ACHN (cell line): Measurements from ENCODE around the gene ZMIZ1.

ENCODE experiments used
- DNase-seq: peaks from one replicate; pipeline ENCODE4 v3.0.0-alpha.2; 2015
- in situ Hi-C: cut with HindIII; loops from 2 replicates; pipeline ENCODE4 v1.10.0; 2017; ENCODE audit warnings: low sequenced_read_pairs, low pct_ligation_motif_present, low pct_unique_long_range_greater_than_20kb

The ZMIZ1 gene

DNA sequence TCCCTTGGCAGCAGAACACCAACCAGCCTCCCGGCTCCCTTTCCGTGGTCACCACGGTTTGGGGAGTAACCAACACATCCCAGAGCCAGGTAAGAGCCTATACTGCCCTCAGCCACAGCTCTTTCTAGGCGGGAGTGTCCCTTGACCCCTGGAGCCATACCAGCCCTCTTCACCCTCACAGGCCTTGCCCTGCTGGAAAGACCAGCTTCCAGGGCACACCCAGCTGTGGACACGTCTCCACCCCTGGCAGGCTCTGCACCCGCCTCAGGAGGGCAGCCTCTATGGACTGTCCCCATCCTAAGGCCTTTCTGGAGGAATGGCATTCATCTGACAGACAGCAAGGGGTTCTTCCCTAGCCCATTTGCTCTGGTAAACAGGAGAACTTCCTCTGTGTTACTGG, 221.0 kb downstream of the ZMIZ1 start:
- in situ Hi-C loops, result no loop called here
- no peak for DNase-seq

DNA sequence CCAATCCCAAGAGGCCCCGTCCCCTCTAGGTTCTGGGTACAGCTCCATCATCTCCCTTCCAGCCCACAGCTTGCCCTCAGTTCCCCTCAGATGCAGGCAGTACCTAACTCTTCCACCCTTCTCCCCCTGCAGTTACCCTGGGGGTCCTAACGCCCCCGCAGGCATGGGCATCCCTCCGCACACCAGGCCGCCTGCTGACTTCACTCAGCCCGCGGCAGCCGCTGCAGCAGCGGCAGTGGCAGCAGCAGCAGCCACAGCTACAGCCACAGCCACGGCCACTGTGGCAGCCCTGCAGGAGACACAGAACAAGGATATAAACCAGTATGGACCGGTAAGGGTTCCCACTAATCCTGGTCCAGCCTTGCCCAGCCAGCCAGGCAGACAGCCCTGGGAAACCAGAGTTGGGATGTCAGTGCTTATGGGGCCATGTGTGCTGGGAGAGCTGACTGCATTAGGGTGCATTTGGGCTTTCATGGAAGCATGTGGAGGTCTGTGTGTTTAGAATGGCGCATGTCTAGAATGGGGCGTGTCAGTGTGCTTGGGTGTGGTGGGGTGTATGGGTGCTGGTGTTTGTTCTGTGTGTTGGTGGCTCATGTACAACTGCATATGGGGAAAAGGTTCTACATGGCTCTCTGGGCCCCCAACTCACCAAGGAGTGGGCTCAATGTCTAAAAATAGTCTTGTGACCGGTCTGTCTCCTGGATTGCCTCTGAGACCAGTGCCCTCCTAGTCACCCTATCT, 223.4 kb downstream of the ZMIZ1 start:
- in situ Hi-C loops, result no loop called here
- DNase-seq, result no peak

DNA sequence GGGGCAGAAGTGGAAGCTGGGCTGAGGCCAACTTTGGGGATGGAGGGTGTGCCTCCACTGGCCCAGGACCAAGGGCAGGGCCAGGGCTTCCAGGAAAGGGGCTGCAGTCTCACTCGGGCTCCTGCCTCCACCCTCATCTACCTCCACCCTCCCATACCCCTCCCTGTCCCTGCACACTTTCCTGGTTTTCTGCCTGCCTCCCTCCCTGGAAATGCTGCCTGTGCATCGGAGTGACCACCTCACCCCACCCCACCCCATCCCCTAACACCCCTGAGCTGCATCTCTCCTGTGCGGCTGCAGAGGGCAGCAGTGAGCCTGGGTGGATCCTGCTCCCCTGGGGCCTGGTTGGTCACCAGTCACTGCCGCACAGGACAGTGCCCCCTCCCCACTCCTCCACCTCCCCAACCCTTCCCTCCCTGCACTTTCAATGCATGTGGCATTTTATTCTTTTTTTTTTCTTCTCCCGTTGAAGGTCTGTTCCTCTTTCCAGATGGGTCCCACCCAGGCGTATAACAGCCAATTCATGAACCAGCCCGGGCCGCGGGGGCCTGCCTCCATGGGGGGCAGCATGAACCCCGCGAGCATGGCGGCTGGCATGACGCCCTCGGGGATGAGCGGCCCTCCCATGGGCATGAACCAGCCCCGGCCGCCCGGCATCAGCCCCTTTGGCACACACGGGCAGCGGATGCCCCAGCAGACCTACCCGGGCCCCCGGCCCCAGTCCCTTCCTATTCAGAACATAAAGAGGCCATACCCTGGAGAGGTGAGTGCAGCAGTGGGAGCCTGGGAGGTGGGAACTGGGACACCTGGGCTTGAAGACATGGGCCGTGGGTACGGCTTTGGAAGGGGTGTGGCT, 224.4 kb downstream of the ZMIZ1 start:
- in situ Hi-C loops, result no loop called here
- peak; percentile 45 for DNase-seq

DNA sequence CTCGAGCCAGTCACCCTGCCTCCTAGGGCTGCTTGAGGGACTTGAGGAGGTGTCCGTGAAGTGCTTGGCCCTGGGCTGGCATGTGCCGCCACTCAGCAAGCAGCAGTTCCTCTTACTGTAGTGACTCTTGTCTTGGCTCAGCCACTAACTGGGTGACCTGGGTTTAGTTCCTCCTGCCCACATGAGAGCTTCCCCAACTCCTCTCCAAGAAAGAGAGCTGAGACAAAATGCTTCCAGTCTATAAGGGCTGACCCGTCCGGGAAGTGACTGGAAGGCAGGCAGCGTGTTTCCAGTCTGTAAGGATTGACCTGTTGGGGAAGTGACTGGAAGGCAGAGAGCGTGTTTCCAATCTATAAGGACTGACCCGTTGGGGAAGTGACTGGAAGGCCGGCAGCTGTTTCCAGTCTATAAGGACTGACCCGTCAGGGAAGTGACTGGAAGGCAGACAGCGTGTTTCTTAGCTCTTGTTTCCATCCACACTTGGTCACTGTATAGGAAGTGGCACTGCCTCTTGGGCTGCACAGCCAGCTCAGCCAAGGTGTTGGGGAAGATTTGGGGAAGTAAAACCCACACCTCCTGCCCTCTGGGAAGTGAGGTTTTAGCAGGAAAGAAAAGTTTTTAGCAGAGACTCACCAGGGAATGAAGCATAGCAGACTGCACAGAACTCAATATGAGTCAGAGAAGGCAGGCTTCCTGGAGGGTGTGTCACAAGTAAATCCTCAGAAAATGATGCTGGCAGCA, 225.2 kb downstream of the ZMIZ1 start:
- DNase-seq, result peak; percentile 45
- in situ Hi-C loops, result no loop called here

DNA sequence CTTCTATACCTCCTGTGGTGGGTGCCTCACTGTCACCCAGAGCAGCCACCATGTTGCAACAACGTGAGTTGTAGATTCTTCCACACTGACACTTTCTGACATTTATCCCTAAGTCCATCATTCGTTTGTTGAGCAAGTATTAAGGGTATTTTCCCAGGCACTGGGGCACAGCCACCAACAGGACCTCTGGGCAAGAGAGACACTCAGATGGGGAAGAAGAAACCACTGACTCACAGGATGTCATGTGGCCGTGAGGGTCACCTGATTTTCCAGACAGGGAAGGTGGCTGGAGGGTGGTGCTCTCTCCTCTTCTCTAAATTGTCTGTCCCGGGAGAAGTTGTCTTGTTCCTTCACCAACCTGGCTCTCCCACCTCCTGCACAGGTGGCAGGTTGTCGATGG, 226.8 kb downstream of the ZMIZ1 start:
- in situ Hi-C loops, result no loop called here
- DNase-seq, result no peak

DNA sequence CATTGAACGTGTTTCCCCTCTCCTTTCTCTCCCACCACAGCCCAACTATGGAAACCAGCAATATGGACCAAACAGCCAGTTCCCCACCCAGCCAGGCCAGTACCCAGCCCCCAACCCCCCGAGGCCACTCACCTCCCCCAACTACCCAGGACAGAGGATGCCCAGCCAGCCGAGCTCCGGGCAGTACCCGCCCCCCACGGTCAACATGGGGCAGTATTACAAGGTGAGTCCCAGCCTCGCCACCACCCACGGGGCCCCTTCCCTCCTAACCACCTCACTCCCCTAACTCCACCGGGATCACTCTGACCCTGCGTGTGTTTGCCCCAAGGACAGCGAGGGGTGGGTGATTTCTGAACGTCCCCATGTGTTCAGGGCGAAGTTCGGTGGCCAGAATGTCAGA, 227.7 kb downstream of the ZMIZ1 start:
- in situ Hi-C loops, result no loop called here
- DNase-seq, result no peak

DNA sequence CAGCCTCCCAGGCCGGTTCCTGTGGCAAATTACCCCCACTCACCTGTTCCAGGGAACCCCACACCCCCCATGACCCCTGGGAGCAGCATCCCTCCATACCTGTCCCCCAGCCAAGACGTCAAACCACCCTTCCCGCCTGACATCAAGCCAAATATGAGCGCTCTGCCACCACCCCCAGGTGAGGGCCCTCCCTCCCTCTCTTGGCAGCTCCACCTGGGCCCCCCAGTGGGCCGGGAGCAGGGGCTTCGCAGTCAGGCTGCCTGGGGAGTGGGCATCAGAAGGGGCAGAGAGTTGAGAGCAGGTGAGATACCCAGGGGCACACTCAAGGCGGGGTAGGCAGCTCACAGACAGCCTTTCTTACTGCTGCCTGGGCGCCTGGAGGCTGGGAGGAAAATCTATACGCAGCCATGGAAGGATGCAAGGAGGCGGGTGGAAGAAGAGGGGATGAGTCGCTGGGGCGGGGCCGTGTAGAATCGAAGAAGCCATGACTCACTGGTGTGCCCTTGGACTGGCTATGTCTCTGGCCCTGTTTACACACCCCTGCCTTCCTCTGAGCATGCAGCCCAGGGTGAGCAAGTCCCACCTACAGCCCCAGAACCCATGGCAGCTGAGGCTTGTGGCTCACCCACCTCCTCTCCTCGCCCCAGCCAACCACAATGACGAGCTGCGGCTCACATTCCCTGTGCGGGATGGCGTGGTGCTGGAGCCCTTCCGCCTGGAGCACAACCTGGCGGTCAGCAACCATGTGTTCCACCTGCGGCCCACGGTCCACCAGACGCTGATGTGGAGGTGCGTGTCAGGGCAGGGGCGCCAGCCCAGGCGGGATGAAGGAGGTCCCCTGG, 229.9 kb downstream of the ZMIZ1 start:
- DNase-seq, result peak; percentile 96
- in situ Hi-C loops, result no loop called here

DNA sequence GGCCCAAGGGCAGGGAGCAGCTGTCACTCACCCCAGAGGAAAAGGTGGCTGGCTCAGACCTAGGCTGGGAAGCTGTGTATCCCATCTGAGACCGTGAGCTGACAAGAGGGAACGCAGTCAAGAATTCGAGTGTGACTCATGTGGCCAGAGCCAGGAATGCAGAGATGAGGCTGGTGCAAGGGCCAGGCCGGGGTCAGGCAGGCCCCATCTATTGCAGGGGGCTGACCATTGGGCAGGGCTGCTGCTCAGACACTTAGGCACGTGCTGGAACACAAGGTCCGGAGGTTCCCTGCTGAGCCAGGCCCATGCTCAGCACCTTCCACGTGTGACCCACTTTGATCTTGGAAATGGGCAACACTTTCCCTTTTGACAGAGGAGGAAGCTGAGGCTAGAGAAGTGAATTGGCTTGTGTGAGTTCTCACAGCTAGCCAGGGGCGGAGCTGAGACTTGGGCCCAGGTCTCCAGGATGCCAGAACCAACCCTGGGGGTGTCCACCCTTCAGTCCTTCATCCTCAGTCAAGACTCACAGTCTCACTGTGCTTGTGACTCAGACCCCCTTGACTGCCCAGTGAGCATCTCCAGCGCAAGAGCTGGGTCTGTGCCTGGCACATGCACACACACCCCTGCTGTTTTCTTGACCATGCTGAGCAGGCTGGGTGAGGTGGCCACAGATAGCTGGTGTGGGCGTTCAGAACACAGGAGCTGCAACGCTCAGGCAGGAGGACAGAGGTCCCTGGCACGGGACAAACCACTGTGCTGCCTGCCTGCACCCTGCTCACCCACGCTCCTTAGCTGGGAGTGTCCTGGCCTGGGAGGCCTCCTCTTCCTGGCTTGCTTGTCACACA, 230.9 kb downstream of the ZMIZ1 start:
- in situ Hi-C loops, result no loop called here
- DNase-seq, result peak; percentile 97

DNA sequence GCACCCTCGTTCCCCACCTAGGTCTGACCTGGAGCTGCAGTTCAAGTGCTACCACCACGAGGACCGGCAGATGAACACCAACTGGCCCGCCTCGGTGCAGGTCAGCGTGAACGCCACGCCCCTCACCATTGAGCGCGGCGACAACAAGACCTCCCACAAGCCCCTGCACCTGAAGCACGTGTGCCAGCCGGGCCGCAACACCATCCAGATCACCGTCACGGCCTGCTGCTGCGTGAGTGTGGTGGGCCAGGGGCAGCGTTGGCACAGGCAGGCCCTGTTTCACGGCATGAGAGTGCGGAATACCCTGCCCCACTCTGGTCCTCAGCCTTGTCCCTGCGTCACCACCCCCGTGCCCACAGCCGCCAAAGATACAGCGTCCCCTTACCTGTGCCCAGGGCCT, 231.9 kb downstream of the ZMIZ1 start:
- in situ Hi-C loops, result no loop called here
- no peak for DNase-seq

DNA sequence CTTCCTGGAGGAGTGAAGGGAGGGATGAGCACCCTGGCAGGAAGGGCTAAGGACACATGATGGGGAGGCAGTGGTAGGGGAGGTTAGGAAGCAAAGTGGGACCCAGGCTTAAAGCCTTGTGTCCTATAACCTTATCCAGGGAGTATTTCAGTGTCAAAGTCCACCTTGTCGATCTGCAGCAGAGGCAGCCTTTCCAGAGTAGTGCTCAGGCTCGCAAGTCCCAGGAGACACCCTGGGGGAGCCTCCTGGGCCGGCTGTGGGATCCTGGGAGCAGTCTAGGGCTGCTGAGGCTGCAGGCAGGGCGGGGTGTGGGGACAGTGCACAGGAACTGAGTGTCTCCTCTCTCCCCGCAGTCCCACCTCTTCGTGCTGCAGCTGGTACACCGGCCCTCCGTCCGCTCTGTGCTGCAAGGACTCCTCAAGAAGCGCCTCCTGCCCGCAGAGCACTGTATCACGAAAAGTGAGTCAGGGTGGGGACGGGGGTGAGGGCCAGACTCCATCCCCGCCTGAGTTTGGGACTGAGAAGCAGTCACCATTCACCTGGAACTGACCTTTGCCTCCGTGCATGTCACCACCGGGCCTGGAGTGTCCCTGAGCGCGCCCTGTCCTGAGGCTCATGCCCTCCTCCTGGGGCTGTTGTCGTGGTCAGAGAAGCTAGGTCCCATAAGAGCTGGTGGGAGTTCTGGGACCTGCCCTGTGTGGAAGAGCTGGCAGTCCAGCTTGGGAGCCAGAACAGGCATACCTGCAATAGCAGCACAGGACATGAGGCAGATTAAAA, 233.2 kb downstream of the ZMIZ1 start:
- DNase-seq, result no peak
- in situ Hi-C loops, result no loop called here

DNA sequence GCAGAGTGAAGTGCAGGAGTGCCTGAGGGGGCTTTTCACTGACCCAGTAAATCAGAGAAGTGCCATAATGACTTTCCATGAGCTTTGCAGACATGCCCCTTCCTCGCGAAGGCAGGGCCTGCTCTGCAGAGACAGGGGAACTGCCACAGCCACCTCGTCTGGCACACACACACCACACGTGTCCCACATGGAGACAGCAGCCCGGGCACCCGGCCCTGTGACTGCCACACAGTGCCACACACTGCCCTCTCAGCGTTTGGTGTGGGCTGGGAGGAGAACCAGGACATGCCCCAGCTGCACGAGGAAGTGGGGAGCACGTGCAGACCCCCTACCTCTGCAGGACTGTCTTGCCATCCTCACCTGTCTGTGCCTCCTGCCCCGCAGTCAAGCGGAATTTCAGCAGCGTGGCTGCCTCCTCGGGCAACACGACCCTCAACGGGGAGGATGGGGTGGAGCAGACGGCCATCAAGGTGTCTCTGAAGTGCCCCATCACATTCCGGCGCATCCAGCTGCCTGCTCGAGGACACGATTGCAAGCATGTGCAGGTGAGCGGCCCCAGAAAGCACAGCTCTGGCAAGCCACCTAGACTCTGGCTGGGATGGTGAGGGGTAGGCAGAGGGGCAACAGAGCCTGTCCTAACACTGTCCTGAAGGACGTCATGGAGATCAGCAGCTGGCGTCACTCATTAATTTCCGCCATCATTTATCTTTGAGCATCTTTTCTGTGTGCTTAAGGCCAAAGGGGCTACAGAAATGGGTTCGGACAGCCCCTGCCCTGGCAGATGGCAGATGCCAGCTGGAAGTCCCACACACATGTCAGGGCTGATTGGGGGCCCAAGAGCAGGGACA, 235.1 kb downstream of the ZMIZ1 start:
- no peak for DNase-seq
- in situ Hi-C loops, result no loop called here

DNA sequence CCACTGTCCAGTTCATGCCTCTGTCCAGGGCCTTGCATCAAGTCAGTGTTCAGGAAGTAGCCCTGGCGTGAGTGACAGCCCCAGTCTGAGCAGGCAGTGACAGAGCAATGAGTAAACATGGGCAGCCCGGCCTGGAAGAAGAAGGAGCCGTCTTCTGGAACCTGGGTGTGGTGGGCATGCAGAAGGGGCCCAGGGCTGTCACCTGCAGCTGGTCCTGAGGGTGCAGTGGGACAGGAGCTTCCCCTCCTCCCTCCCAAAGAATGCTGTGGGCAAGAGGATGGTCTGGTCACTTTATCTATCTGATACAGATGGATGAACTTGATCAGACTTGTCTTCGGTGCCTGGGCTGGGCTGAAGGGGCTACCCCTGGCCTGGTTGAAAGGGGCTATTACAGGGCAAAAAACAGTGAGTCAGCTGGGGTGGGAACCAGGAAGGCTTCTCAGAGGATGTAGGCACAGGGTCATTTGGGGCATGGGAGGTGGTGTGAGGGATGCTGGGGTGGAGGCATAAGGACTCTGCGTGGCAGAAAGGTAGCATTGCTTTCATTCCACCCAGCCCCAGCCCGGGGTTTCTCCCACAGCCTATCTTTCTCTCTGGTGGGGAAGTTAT, 235.8 kb downstream of the ZMIZ1 start:
- no peak for DNase-seq

DNA sequence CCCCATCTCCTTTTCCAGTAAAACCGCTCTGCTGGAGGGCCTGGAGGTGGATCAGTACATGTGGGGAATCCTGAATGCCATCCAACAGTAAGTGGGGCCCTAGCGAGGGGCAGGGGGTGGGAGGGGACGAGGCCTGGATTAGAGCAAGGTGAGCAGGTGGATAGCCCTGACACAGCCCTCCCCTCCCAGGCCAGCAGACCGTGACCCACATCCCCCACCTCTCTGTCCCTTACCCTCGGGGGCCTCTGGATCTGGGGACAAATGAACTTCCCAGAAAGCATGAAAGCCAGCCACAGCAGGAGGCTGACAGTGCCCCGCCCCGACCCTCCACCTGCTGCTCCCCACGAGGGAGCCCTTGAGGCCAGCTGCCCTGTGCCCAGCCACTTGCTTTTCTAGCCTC, 236.7 kb downstream of the ZMIZ1 start:
- DNase-seq, result no peak
- in situ Hi-C loops, result no loop called here

More for the DNA sequence above, 235.8 kb downstream of the ZMIZ1 start:
- in situ Hi-C loops, result no loop called here

DNA sequence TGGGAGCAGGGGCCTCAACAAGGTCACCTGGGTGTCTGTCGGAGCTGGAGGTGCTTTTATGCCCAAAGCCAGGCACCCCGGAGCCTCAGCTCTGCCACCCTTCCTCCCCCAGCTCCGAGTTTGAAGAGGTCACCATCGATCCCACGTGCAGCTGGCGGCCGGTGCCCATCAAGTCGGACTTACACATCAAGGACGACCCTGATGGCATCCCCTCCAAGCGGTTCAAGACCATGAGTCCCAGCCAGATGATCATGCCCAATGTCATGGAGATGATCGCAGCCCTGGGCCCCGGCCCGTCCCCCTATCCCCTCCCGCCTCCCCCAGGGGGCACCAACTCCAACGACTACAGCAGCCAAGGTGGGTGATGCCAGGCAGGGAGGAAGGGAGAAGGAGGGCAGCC, 237.2 kb downstream of the ZMIZ1 start:
- in situ Hi-C loops, result no loop called here
- DNase-seq, result no peak

DNA sequence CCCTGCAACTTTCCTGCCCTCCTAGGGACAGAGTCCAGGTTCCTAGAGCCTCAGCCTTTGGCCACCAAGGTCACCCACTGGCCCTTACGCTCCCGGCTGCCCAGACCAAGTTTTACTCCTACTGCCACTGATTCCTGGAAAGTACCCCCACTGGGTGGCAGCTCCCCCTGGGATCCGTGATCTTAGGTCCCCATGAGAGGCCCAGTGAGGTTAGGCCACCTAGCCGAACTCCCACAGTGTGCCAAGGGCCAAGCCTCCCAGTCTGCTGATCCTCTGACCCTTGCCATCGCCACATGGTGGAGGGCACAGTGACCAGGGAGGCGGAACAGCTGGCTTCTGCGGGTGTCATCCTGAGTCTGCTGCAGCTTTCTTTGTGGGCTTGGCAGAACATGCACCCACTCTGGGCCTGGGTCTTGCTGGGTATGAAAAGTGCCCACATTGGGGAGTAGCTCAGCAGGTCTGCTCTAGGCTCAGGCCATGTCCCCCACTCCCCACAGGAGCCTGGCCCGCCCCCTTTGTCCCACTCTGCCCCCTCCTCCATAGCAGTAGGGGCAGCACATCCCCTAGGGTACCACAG, 238.0 kb downstream of the ZMIZ1 start:
- DNase-seq, result no peak
- in situ Hi-C loops, result no loop called here
